Psoas muscle (tissue), 8 donors: Measurements from ENCODE around the gene CYB5D1. TPM values are rescaled to one million over a fixed set of nuclear protein-coding genes. Genes with fewer than 3 reads are reported as not detected.

ENCODE experiments used
- ATAC-seq, 4 donors: fragments of 200-7000 bp; cut with Tn5 transposase; one replicate each; pipeline ENCODE4 v1.9.1; 2020; ENCODE audit warnings: moderate library complexity in 3 of 4, mild to moderate bottlenecking in 2 of 4
- DNase-seq, 2 donors: peaks; one replicate each; pipeline ENCODE4 v3.0.0-alpha.2; 2020
- H3K27ac ChIP-seq: fragments of 200-600 bp; one replicate; pipeline ENCODE4 v1.8.0; 2022
- H3K27me3 ChIP-seq, 3 donors: fragments of 200-600 bp in 1 of 3; one replicate each; pipeline versions ENCODE4 v1.6.1 to v1.8.0; 2013 to 2022; ENCODE audit warnings: low read length in 2 of 3, mild to moderate bottlenecking in 2 of 3, moderate library complexity in 1 of 3; ENCODE audit not compliant: insufficient read depth in 3 of 3
- H3K36me3 ChIP-seq, 2 donors: fragments of 200-600 bp in 1 of 2; one replicate each; pipeline versions ENCODE4 v1.6.1 to v1.8.0; 2013 to 2022; ENCODE audit warnings: low read depth in 1 of 2, mild to moderate bottlenecking in 1 of 2, moderate library complexity in 1 of 2; ENCODE audit not compliant: insufficient read depth in 1 of 2
- H3K4me1 ChIP-seq: fragments of 200-600 bp; one replicate; pipeline ENCODE4 v1.8.0; 2022
- H3K4me3 ChIP-seq: fragments of 200-600 bp; one replicate; pipeline ENCODE4 v1.8.0; 2022; ENCODE audit warnings: mild to moderate bottlenecking
- H3K9me3 ChIP-seq: fragments of 200-600 bp; one replicate; pipeline ENCODE4 v1.8.0; 2022
- CTCF ChIP-seq: fragments of 200-600 bp; IDR thresholded peaks from one replicate; pipeline ENCODE4 v1.8.0; 2022; ENCODE audit warnings: antibody characterized with exemption
- WGBS, 3 donors: extraction: QIAGEN DNeasy Blood & Tissue Kit; methylation state at CpG; one replicate each; pipeline versions ENCODE4 v1.1.6 to v1.1.7; 2013; 5-methylcytosine and 5-hydroxymethylcytosine counted together
- intact Hi-C, 2 donors: fragments of 100-400 bp; cut with DNase I; formaldehyde crosslinking; loops; one replicate each; pipeline versions ENCODE4 v1.11.0 to v1.14.2; 2022
- polyA plus RNA-seq, 3 donors: library from polyadenylated mRNA; stranded (reverse); fragments of 200-250 nt; gene quantifications; one replicate each; pipeline ENCODE4 v1.2.3, GENCODE V29; 2013
- total RNA-seq, 4 donors: library from RNA; stranded (reverse); fragmentation: NEBNext Ultra II Directional in 2 of 4; extraction: Animal tissue kit (Norgen Biotek cat#: 25700) in 2 of 4; gene quantifications; one replicate each; pipeline versions ENCODE4 v1.2.1 to v1.2.4, GENCODE V29; 2021 to 2023
- donor health status: healthy with polysubstance abuse.
- donor health status: DM: no; HTN: no; CAD: no; lungs with moderate emphysema.
- donor health status: Bipolar disorder and iron deficiency.
- donor health status: healthy.
- donor health status: DM: yes; HTN: yes; CAD: no.
- donor health status: DM: no; HTN: no; CAD: no.
- donor health status: DM: no; HTN: no; CAD: no.
- donor health status: DM: yes; HTN: yes; CAD: no.

CYB5D1 gene
- total and polyA plus RNA-seq, 7 donors, result 7.1 to 31.7 (median 10.4) TPM

GRCh38 chr17:7846063-7846735 lies 11.6 kb upstream of the CYB5D1 start:
- Histone ChIP-seq H3K9me3 (no peaks in the 10 kb centered on the region), H3K27ac (peak overlapping the region; percentile 99), H3K36me3 (peaks cover 7 to 59% of the 10 kb centered on the region in 2 donors), H3K27me3 (no peaks in the 10 kb centered on the region), H3K4me3 (no peak overlapping the region), H3K4me1 (peaks cover 16% of the 10 kb centered on the region)
- ATAC-seq (no peak), DNase-seq (peak in 1 of 2 donors; percentile 56)
- 77 to 81% (median 81%) methylated on average over 21 to 22 of the region's 22 CpGs for WGBS, 3 donors
- intact Hi-C loops, result loop anchor here in 1 of 2 donors (10.0 kb wide), 1 partner anchor 221 kb away; the partner anchor contains the start of gene SAT2
- TF ChIP-seq CTCF, result no peak

- H3K36me3 ChIP-seq, result peaks cover 7 to 65% of the 10 kb centered on the region in 2 donors
- intact Hi-C loops, result loop anchor here in 1 of 2 donors (10.0 kb wide), 1 partner anchor 222 kb away; the partner anchor contains the start of gene SAT2
- no peaks in the 10 kb centered on the region for H3K9me3 ChIP-seq
- H3K27me3 ChIP-seq, result no peaks in the 10 kb centered on the region
- WGBS, 3 donors, result 72 to 82% (median 82%) methylated on average over 28 to 34 of the region's 34 CpGs
- peaks cover 15% of the 10 kb centered on the region for H3K4me1 ChIP-seq
- no peak overlapping the region for H3K27ac ChIP-seq
- DNase-seq (peak in 1 of 2 donors; percentile 55), ATAC-seq (no peak)
- TF ChIP-seq CTCF, result no peak
- no peak overlapping the region for H3K4me3 ChIP-seq
These were observed 10.8 kb upstream of the CYB5D1 start for GRCh38 chr17:7846765-7847661.

- H3K4me3 ChIP-seq, result no peak overlapping the region
- no peak for DNase-seq
- peaks cover 17% of the 10 kb centered on the region for H3K4me1 ChIP-seq
- TF ChIP-seq CTCF, result no peak
- peaks cover 7 to 77% of the 10 kb centered on the region in 2 donors for H3K36me3 ChIP-seq
- no peaks in the 10 kb centered on the region for H3K27me3 ChIP-seq
- intact Hi-C loops, result loop anchor here in 1 of 2 donors (10.0 kb wide), 1 partner anchor 223 kb away; the partner anchor contains the start of gene SAT2
- no peak for ATAC-seq
- no peaks in the 10 kb centered on the region for H3K9me3 ChIP-seq
- H3K27ac ChIP-seq, result no peak overlapping the region
- WGBS, 3 donors, result 82 to 84% (median 83%) methylated on average over 11 to 20 of the region's 20 CpGs
These were observed 9.6 kb upstream of the CYB5D1 start for GRCh38 chr17:7848131-7848579.

- DNase-seq (peak in 1 of 2 donors; percentile 50), ATAC-seq (no peak)
- Histone ChIP-seq H3K36me3 (peaks cover 9 to 82% of the 10 kb centered on the region in 2 donors), H3K4me1 (peaks cover 17% of the 10 kb centered on the region), H3K27ac (no peak overlapping the region), H3K4me3 (no peak overlapping the region), H3K9me3 (no peaks in the 10 kb centered on the region), H3K27me3 (no peaks in the 10 kb centered on the region)
- 85 to 89% (median 87%) methylated on average over 19 to 21 of the region's 21 CpGs for WGBS, 3 donors
- TF ChIP-seq CTCF, result no peak
- intact Hi-C loops, result loop anchor here in 1 of 2 donors (10.0 kb wide), 1 partner anchor 224 kb away; the partner anchor contains the start of gene SAT2
These were observed 9.1 kb upstream of the CYB5D1 start for GRCh38 chr17:7848739-7849129.
